ENCODE data around the gene CNNM3.

The CNNM3 gene

GRCh38 chr2:96872591-96873349 lies 56.7 kb downstream of the CNNM3 start:
- Histone ChIP-seq H3K79me2 (ENCODE audit: low read length) (peaks cover 6% of the 10 kb centered on the region), H3K27ac (ENCODE audit: low read length) (no peak overlapping the region), H3K4me1 (ENCODE audit: low read length) (peaks cover 25% of the 10 kb centered on the region), H2AFZ (ENCODE audit: low read depth, low read length) (no peak overlapping the region), H4K20me1 (ENCODE audit: insufficient read depth, low read length) (no peaks in the 10 kb centered on the region), H3K9ac (ENCODE audit: low read length) (no peak overlapping the region), H3K27me3 (ENCODE audit: low read depth, low read length) (peaks cover 4% of the 10 kb centered on the region; the same call in 1 of the 2 replicates), H3K4me2 (ENCODE audit: low read length) (no peak overlapping the region), H3K4me3 (ENCODE audit: low read length) (no peak overlapping the region), H3K9me3 (ENCODE audit: insufficient read depth, low read length) (no peaks in the 10 kb centered on the region), H3K36me3 (replicated peaks; ENCODE audit: low read depth, low read length) (no peaks in the 10 kb centered on the region)
- TF ChIP-seq EZH2phosphoT487 (IDR thresholded peaks at IDR 0.05; ENCODE audit: low read depth), result no peak
- TF ChIP-seq, protein P1, sequence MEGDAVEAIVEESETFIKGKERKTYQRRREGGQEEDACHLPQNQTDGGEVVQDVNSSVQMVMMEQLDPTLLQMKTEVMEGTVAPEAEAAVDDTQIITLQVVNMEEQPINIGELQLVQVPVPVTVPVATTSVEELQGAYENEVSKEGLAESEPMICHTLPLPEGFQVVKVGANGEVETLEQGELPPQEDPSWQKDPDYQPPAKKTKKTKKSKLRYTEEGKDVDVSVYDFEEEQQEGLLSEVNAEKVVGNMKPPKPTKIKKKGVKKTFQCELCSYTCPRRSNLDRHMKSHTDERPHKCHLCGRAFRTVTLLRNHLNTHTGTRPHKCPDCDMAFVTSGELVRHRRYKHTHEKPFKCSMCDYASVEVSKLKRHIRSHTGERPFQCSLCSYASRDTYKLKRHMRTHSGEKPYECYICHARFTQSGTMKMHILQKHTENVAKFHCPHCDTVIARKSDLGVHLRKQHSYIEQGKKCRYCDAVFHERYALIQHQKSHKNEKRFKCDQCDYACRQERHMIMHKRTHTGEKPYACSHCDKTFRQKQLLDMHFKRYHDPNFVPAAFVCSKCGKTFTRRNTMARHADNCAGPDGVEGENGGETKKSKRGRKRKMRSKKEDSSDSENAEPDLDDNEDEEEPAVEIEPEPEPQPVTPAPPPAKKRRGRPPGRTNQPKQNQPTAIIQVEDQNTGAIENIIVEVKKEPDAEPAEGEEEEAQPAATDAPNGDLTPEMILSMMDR (IDR thresholded peaks at IDR 0.05; ENCODE audit: low read depth, low read length), result no peak

- Histone ChIP-seq H3K9ac (ENCODE audit: low read length) (peak overlapping the region; percentile 27; the same call in 1 of the 2 replicates), H3K4me3 (ENCODE audit: low read length) (peak overlapping the region; percentile 69), H3K79me2 (ENCODE audit: low read length) (no peaks in the 10 kb centered on the region), H3K4me1 (ENCODE audit: low read length) (peaks cover 25% of the 10 kb centered on the region), H4K20me1 (ENCODE audit: insufficient read depth, low read length) (no peaks in the 10 kb centered on the region), H2AFZ (ENCODE audit: low read depth, low read length) (no peak overlapping the region), H3K9me3 (ENCODE audit: insufficient read depth, low read length) (no peaks in the 10 kb centered on the region), H3K4me2 (ENCODE audit: low read length) (peak overlapping the region; percentile 92), H3K36me3 (replicated peaks; ENCODE audit: low read depth, low read length) (no peaks in the 10 kb centered on the region), H3K27ac (ENCODE audit: low read length) (no peak overlapping the region), H3K27me3 (ENCODE audit: low read depth, low read length) (peaks cover 4% of the 10 kb centered on the region; the same call in 1 of the 2 replicates)
- no peak for TF ChIP-seq EZH2phosphoT487 (IDR thresholded peaks at IDR 0.05; ENCODE audit: low read depth)
- TF ChIP-seq, protein P1 (IDR thresholded peaks at IDR 0.05; ENCODE audit: low read depth, low read length), result no peak
Measured at GRCh38 chr2:96873651-96874096, 57.6 kb downstream of the CNNM3 start.

GRCh38 chr2:96874198-96874831 lies 58.2 kb downstream of the CNNM3 start:
- Histone ChIP-seq H3K4me2 (ENCODE audit: low read length) (peak overlapping the region; percentile 92), H3K4me1 (ENCODE audit: low read length) (peaks cover 25% of the 10 kb centered on the region), H3K9me3 (ENCODE audit: insufficient read depth, low read length) (no peaks in the 10 kb centered on the region), H3K36me3 (replicated peaks; ENCODE audit: low read depth, low read length) (no peaks in the 10 kb centered on the region), H3K27me3 (ENCODE audit: low read depth, low read length) (peaks cover 4% of the 10 kb centered on the region; the same call in 1 of the 2 replicates), H3K4me3 (ENCODE audit: low read length) (peak overlapping the region; percentile 69), H3K9ac (ENCODE audit: low read length) (peak overlapping the region; percentile 27; the same call in 1 of the 2 replicates), H2AFZ (ENCODE audit: low read depth, low read length) (peak overlapping the region; percentile 83), H3K79me2 (ENCODE audit: low read length) (no peaks in the 10 kb centered on the region), H4K20me1 (ENCODE audit: insufficient read depth, low read length) (no peaks in the 10 kb centered on the region), H3K27ac (ENCODE audit: low read length) (no peak overlapping the region)
- TF ChIP-seq EZH2phosphoT487 (IDR thresholded peaks at IDR 0.05; ENCODE audit: low read depth), result no peak

- no peak for TF ChIP-seq EZH2phosphoT487 (IDR thresholded peaks at IDR 0.05; ENCODE audit: low read depth)
- TF ChIP-seq, protein P1 (IDR thresholded peaks at IDR 0.05; ENCODE audit: low read depth, low read length), result no peak
- H3K36me3 ChIP-seq (replicated peaks; ENCODE audit: low read depth, low read length), result no peaks in the 10 kb centered on the region
- no peaks in the 10 kb centered on the region for H4K20me1 ChIP-seq (ENCODE audit: insufficient read depth, low read length)
- H3K9me3 ChIP-seq (ENCODE audit: insufficient read depth, low read length), result no peaks in the 10 kb centered on the region
- H3K79me2 ChIP-seq (ENCODE audit: low read length), result no peaks in the 10 kb centered on the region
- H3K27me3 ChIP-seq (ENCODE audit: low read depth, low read length), result no peaks in the 10 kb centered on the region; the same call in 1 of the 2 replicates
- no peak overlapping the region for H3K27ac ChIP-seq (ENCODE audit: low read length)
- peaks cover 25% of the 10 kb centered on the region for H3K4me1 ChIP-seq (ENCODE audit: low read length)
- no peak overlapping the region for H3K9ac ChIP-seq (ENCODE audit: low read length)
- no peak overlapping the region for H3K4me3 ChIP-seq (ENCODE audit: low read length)
- H3K4me2 ChIP-seq (ENCODE audit: low read length), result no peak overlapping the region
- no peak overlapping the region for H2AFZ ChIP-seq (ENCODE audit: low read depth, low read length)
Measured at GRCh38 chr2:96875498-96876268, 59.6 kb downstream of the CNNM3 start.
